K562 (cell line): ENCODE measurements around the gene AIMP2. TPM values are rescaled to one million over a fixed set of nuclear protein-coding genes. Genes with fewer than 3 reads are reported as not detected.
A peak's percentile ranks its signal among the peaks of the same experiment; 100 is the strongest.

Experiments used
- ATAC-seq: fragments of 200-7000 bp; cut with Tn5 transposase; 3 replicates; pipeline ENCODE4 v1.9.1; 2020; ENCODE audit warnings: moderate library complexity
- BruUV-seq: library from RNA; stranded (reverse); fragments of 400-500 nt; replicated peaks from 2 replicates; lab custom pipeline; 2021; lab: Mats Ljungman, UMichigan
- CTCF ChIA-PET: fragments of 300-600 bp; formaldehyde crosslinking; extraction: SDS; loops from one replicate; lab custom pipeline; 2021; ENCODE audit warnings: low intra/inter-chr PET ratio; lab: Yijun Ruan, JAX
- POLR2A ChIA-PET: fragments of 300-600, 350-650 bp; sonication (Branson Sonifier 250); formaldehyde crosslinking; extraction: SDS; loops from one replicate; lab custom pipeline; 2021; ENCODE audit warnings: antibody characterized with exemption, inconsistent platforms; lab: Yijun Ruan, JAX
- DNase-seq, 4 experiments: peaks; one replicate each; pipeline versions ENCODE4 v3.0.0 to v3.0.0-alpha.2; 2011 to 2018; ENCODE audit warnings: low spot score in 3 of 4, mixed read lengths in 3 of 4; ENCODE audit errors: extremely low read depth in 1 of 4
- FAIRE-seq: peaks from 2 replicates; lab custom pipeline; 2011; peaks lifted over from hg19 to GRCh38; lab: Jason Lieb, UNC
- H2AFZ ChIP-seq: 2 replicates; pipeline ENCODE4 v1.6.0; 2011; ENCODE audit warnings: low read depth, low read length, control low read depth, inconsistent platforms
- H3K27ac ChIP-seq: fragments of 200-600 bp; 3 replicates; pipeline ENCODE4 v1.8.0; 2011; ENCODE audit warnings: low read depth, mild to moderate bottlenecking, control low read depth, inconsistent platforms, low read length, moderate library complexity, mixed read lengths; ENCODE audit errors: extremely low read depth
- H3K27me3 ChIP-seq, 2 experiments: fragments of 300-600 bp in 1 of 2; 2 replicates in 1 of 2; 3 replicates in 1 of 2; pipeline versions ENCODE4 v1.6.0 to v1.8.0; 2011; ENCODE audit warnings: inconsistent platforms in 2 of 2, low read length in 2 of 2, mild to moderate bottlenecking in 1 of 2, mixed read lengths in 1 of 2, moderate library complexity in 1 of 2; ENCODE audit not compliant: control insufficient read depth in 2 of 2, insufficient read depth in 2 of 2
- H3K36me3 ChIP-seq: fragments of 300-600 bp; 3 replicates; pipeline ENCODE4 v1.8.0; 2011; ENCODE audit warnings: mild to moderate bottlenecking, low read length, inconsistent platforms; ENCODE audit not compliant: control insufficient read depth, insufficient read depth
- H3K4me1 ChIP-seq, 2 experiments: fragments of 200-600 bp in 1 of 2; replicated peaks in 1 of 2; 2 replicates in 1 of 2; 3 replicates in 1 of 2; pipeline versions ENCODE4 v1.5.1 to v1.8.0; 2011; ENCODE audit warnings: inconsistent platforms in 2 of 2, low read length in 2 of 2, mild to moderate bottlenecking in 1 of 2, mixed read lengths in 1 of 2, moderate library complexity in 1 of 2; ENCODE audit not compliant: control insufficient read depth in 2 of 2, insufficient read depth in 2 of 2
- H3K4me2 ChIP-seq: 2 replicates; pipeline ENCODE4 v1.6.1; 2011; ENCODE audit warnings: low read length, control low read depth, inconsistent platforms, mixed read lengths; ENCODE audit not compliant: insufficient read depth
- H3K4me3 ChIP-seq: fragments of 200-600 bp; sonication (generic), shearing (Covaris generic); 2 replicates; pipeline ENCODE4 v1.5.1; 2016; ENCODE audit warnings: control low read depth, inconsistent platforms
- H3K79me2 ChIP-seq: fragments of 200-600 bp; 3 replicates; pipeline ENCODE4 v1.8.0; 2011; ENCODE audit warnings: low read length, inconsistent platforms; ENCODE audit not compliant: control insufficient read depth, insufficient read depth
- H3K9ac ChIP-seq, 2 experiments: 2 replicates each; pipeline versions ENCODE4 v1.6.0 to v1.6.1; 2011; ENCODE audit warnings: low read depth in 2 of 2, low read length in 2 of 2, control low read depth in 1 of 2, inconsistent platforms in 1 of 2, mild to moderate bottlenecking in 1 of 2, mixed read lengths in 1 of 2; ENCODE audit not compliant: insufficient read depth in 1 of 2
- H3K9me1 ChIP-seq: one replicate; pipeline ENCODE4 v1.6.0; 2011; ENCODE audit warnings: inconsistent platforms, mild to moderate bottlenecking, low read length, moderate library complexity; ENCODE audit not compliant: control insufficient read depth, insufficient read depth
- H3K9me3 ChIP-seq: replicated peaks from 2 replicates; pipeline ENCODE4 v1.5.1; 2011; ENCODE audit warnings: low read depth, low read length, inconsistent platforms; ENCODE audit not compliant: control insufficient read depth, insufficient read depth
- H4K20me1 ChIP-seq: replicated peaks from 2 replicates; pipeline ENCODE4 v1.6.1; 2011; ENCODE audit warnings: low read length, inconsistent platforms, mixed read lengths; ENCODE audit not compliant: control insufficient read depth, insufficient read depth
- C11orf30 ChIP-seq: fragments of 450-650 bp; IDR thresholded peaks from 2 replicates; pipeline ENCODE4 v1.6.1; 2016; ENCODE audit warnings: low read depth, mild to moderate bottlenecking
- CEBPB ChIP-seq: fragments of 450-650 bp; IDR thresholded peaks from 2 replicates; pipeline ENCODE4 v1.6.1; 2016; ENCODE audit warnings: missing genetic modification characterization, missing compliant biosample characterization
- CEBPG ChIP-seq, 3 experiments: fragments of 200-800 bp in 1 of 3; sonication (Bioruptor generic) in 1 of 3; sonication (generic) in 1 of 3; formaldehyde crosslinking in 1 of 3; IDR thresholded peaks in 2 of 3; conservative IDR thresholded peaks in 1 of 3; 2 replicates each; pipeline versions ENCODE4 v1.6.1 to v1.8.0; 2016 to 2022; ENCODE audit warnings: missing compliant biosample characterization in 2 of 3, missing genetic modification characterization in 2 of 3, mild to moderate bottlenecking in 1 of 3, missing genetic modification reagents in 1 of 3
- FIP1L1 ChIP-seq: fragments of 200-400 bp; formaldehyde crosslinking; IDR thresholded peaks from 2 replicates; pipeline ENCODE4 v1.6.1; 2018; ENCODE audit warnings: mild to moderate bottlenecking, low read depth, low read length; ENCODE audit not compliant: poor library complexity, severe bottlenecking
- POLR2A ChIP-seq: fragments of 450-650 bp; conservative IDR thresholded peaks from 2 replicates; pipeline ENCODE4 v1.6.1; 2016
- PTTG1 ChIP-seq: fragments of 450-650 bp; IDR thresholded peaks from 2 replicates; pipeline ENCODE4 v1.6.1; 2016; ENCODE audit warnings: low read depth, mild to moderate bottlenecking, missing genetic modification characterization, missing compliant biosample characterization
- RAD21 ChIP-seq, 2 experiments: fragments of 250-450 bp in 1 of 2; fragments of 450-650 bp in 1 of 2; sonication (Bioruptor Pico) in 1 of 2; formaldehyde crosslinking in 1 of 2; IDR thresholded peaks in 1 of 2; conservative IDR thresholded peaks in 1 of 2; 2 replicates each; pipeline versions ENCODE4 v1.4.0 to v1.8.0; 2020 to 2022; ENCODE audit warnings: mild to moderate bottlenecking in 2 of 2, moderate library complexity in 1 of 2
- ZNF316 ChIP-seq: fragments of 450-650 bp; IDR thresholded peaks from 2 replicates; pipeline ENCODE4 v1.6.1; 2016
- WGBS: fragments of 100-300 bp; shearing (Covaris generic); methylation state at CpG from one replicate; pipeline ENCODE4 v1.1.6; 2016; ENCODE audit warnings: low coverage, mixed read lengths; ENCODE audit not compliant: insufficient coverage; ENCODE audit errors: missing lambda C conversion rate; 5-methylcytosine and 5-hydroxymethylcytosine counted together
- in situ Hi-C: fragments of 300-500 bp; cut with MboI; formaldehyde crosslinking; loops from 4 replicates; pipeline ENCODE4 v1.15.0; 2018; ENCODE audit warnings: inconsistent platforms, mixed read lengths
- intact Hi-C: fragments of 100-400 bp; cut with micrococcal nuclease; formaldehyde crosslinking; loops from 2 replicates; pipeline ENCODE4 v1.14.2; 2022
- polyA plus RNA-seq, 8 experiments: library from polyadenylated mRNA; depleted of rRNA in 4 of 8; stranded (reverse) in 5 of 8; unstranded in 3 of 8; fragments of >200 nt; fragmentation: Nextera tagmentation in 2 of 8; fragmentation: Illumina TruSeq in 1 of 8; extraction: Ambion mirVana in 2 of 8; extraction: Trizol in 1 of 8; gene quantifications; 2 replicates each; pipeline versions ENCODE4 v1.2.1 to v1.2.3, GENCODE V29; 2011 to 2014; ENCODE audit warnings: inconsistent platforms in 1 of 8, missing spikeins in 1 of 8
- total RNA-seq, 7 experiments: library from RNA; depleted of rRNA in 6 of 7; stranded (reverse); fragments of >200 nt in 6 of 7; fragmentation: Illumina TruSeq in 2 of 7; extraction: Trizol in 2 of 7; gene quantifications; 2 replicates each; pipeline versions ENCODE4 v1.2.1 to v1.2.3, GENCODE V29; 2011 to 2021; ENCODE audit warnings: low replicate concordance in 1 of 7

AIMP2 gene
- total and polyA plus RNA-seq, 9 of the 15 experiments (the other 6 are each of a cell fraction or from before 2014, with no cell fraction given): 47.5 to 84.9 (median 63.5) TPM

- Histone ChIP-seq H3K4me3 (no peak overlapping the region), H3K9ac (peak overlapping the region in 1 of 2 experiments; percentile 28; a peak in 1 of 4 replicates), H3K9me1 (no peaks in the 10 kb centered on the region), H3K4me2 (no peak overlapping the region), H3K4me1 (peaks cover 13 to 23% of the 10 kb centered on the region in 2 experiments; a peak in 4 of 5 replicates), H3K9me3 (no peaks in the 10 kb centered on the region), H3K27ac (no peak overlapping the region), H2AFZ (no peak overlapping the region), H4K20me1 (no peaks in the 10 kb centered on the region), H3K36me3 (peaks cover 60% of the 10 kb centered on the region), H3K79me2 (peaks cover 52% of the 10 kb centered on the region), H3K27me3 (no peaks in the 10 kb centered on the region)
- in situ Hi-C loops (no loop called here), intact Hi-C loops (no loop called here)
- 75% methylated on average over 13 of the region's 14 CpGs for WGBS
- FAIRE-seq (no peak), DNase-seq (no peak), ATAC-seq (no peak)
- no TSS peak for BruUV-seq
- ChIA-PET POLR2A (interaction anchor here (0.7 to 1.7 kb wide), 4 partner anchors 8 to 44 kb away, joined by 3 to 6 read pairs (median 4); no protein-coding TSS in a partner anchor), CTCF (no interaction called here)
- TF ChIP-seq PTTG1 (tag) (no peak), CEBPB (tag) (peak; percentile 88), POLR2A (no peak), RAD21 (CRISPR knock-in tag; conservative IDR thresholded peaks at IDR 0.05 in 1 of 2, IDR thresholded peaks at IDR 0.05 in 1 of 2) (no peak), FIP1L1 (no peak), ZNF316 (peak; percentile 33; the same call in 1 of the 2 replicates), C11orf30 (peak; percentile 38; the same call in 1 of the 2 replicates), CEBPG (CRISPR knock-in tag; IDR thresholded peaks at IDR 0.05) (peak; percentile 44; the same call in 1 of the 2 replicates), CEBPG (tag; conservative IDR thresholded peaks at IDR 0.05 in 1 of 2, IDR thresholded peaks at IDR 0.05 in 1 of 2) (peak; percentile 61 to 65)
These were observed 3.5 kb downstream of the AIMP2 start for GRCh38 chr7:6012355-6013104.
